SK-N-SH treated with all-trans-retinoic acid at 6 μM for 48 hours (cell line): ENCODE measurements around the gene TGFA.

Source experiments
- CSDC2 ChIP-seq: fragments of 250-450 bp; sonication (Bioruptor Pico); IDR thresholded peaks from 2 replicates; pipeline ENCODE4 v1.5.0; 2020; ENCODE audit warnings: mild to moderate bottlenecking, moderate library complexity
- TCF4 ChIP-seq: fragments of 250-450 bp; sonication (Bioruptor Pico); IDR thresholded peaks from 2 replicates; pipeline ENCODE4 v1.8.0; 2021; ENCODE audit warnings: mild to moderate bottlenecking, moderate library complexity, borderline replicate concordance
- TOX ChIP-seq: fragments of 250-450 bp; sonication (Bioruptor Pico); IDR thresholded peaks from 2 replicates; pipeline ENCODE4 v1.8.0; 2021; ENCODE audit warnings: mild to moderate bottlenecking, moderate library complexity, borderline replicate concordance
- ZFP30 ChIP-seq: fragments of 450-650 bp; formaldehyde crosslinking; IDR thresholded peaks from 2 replicates; pipeline ENCODE4 v1.5.0; 2022; ENCODE audit warnings: mild to moderate bottlenecking, moderate library complexity
- TF ChIP-seq, protein P1 (sequence below): fragments of 250-450 bp; sonication (Bioruptor Pico); IDR thresholded peaks from 2 replicates; pipeline ENCODE4 v1.8.0; 2020; ENCODE audit warnings: mild to moderate bottlenecking, moderate library complexity, borderline replicate concordance

DNA sequence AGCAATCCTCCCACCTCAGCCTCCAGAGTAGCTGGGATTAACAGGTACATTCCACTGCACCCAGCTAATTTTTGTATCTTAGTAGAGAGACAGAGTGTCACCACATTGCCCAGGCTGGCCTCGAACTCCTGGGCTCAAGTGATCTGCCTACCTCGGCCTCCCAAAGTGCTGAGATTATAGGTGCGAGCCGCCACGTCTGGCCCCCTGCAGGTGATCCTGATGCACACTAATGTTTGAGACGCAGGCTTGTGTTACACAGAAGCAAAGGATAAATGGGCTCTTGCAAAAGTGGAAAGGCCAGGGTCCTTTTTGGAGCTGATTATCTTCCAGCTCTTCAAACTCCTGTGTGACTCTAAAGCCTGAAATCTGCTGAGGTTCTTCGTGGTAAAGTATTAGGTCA, 84.2 kb downstream of the TGFA start:
- TF ChIP-seq, protein P1, sequence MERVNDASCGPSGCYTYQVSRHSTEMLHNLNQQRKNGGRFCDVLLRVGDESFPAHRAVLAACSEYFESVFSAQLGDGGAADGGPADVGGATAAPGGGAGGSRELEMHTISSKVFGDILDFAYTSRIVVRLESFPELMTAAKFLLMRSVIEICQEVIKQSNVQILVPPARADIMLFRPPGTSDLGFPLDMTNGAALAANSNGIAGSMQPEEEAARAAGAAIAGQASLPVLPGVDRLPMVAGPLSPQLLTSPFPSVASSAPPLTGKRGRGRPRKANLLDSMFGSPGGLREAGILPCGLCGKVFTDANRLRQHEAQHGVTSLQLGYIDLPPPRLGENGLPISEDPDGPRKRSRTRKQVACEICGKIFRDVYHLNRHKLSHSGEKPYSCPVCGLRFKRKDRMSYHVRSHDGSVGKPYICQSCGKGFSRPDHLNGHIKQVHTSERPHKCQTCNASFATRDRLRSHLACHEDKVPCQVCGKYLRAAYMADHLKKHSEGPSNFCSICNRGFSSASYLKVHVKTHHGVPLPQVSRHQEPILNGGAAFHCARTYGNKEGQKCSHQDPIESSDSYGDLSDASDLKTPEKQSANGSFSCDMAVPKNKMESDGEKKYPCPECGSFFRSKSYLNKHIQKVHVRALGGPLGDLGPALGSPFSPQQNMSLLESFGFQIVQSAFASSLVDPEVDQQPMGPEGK (CRISPR knock-in tag) = no peak
- no peak for TF ChIP-seq ZFP30
- TF ChIP-seq TOX = no peak
- TF ChIP-seq TCF4 (CRISPR knock-in tag) = no peak
- no peak for TF ChIP-seq CSDC2 (CRISPR knock-in tag)
